GM19328 (cell line): ENCODE measurements around the gene MGAT4B.

Experiments
- ATAC-seq: cut with Tn5 transposase; IDR thresholded peaks from one replicate; pipeline ENCODE4 v1.9.1; 2021; ENCODE audit warnings: mild to moderate bottlenecking, moderate library complexity; ENCODE audit not compliant: unreplicated experiment

The MGAT4B gene

DNA sequence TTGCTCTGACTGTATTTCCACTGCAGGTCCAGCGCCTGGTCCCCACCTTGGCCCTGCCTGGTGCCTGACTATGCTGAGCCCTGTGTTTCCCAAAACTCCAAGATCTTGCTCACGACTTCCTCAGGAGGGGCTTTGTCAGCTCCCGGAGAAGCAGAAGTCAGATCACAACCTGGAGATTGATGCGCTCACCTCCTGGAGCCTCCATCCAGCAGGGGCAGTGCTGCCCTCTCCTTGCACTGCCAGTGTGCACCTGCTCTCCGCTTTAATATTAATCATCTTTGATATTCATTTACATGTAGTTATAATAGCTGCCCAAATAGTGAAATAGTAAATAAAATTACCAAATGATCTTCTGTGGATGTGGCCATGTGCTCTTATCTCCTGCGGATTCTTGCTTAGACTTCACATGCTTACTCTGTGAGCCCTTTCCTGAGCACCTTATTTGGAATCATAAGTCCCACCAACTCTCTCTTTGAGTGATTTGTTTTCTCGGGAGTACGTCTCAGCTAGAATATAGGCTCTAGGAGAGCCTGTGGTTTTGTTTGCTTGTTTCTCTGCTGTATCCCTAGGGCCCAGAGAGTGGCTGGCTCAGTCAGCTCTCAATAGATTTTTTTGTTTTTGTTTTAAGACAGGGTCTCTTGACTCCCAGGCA is 56.7 kb downstream of the MGAT4B start:
- ATAC-seq: no peak

DNA sequence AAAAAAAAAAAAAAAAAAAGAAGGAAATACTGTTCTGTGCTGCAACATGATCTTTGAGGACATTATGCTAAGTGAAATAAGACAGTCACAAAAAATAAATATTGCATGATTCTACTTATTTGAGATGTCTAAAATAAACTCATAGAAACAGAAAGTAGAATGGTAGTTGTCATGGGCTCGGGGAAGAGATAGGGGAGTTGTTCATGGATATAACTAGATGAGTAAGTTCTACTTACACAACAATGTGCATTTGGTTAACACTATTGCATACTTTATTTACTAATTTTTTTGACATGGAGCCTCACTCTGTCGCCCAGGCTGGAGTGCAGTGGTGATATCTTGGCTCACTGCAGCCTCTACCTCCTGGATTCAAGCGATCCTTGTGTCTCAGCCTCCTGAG is 58.9 kb downstream of the MGAT4B start:
- no peak for ATAC-seq
